IgD-negative memory B cell (primary cell): ENCODE results near the gene DPEP2. TPM values are rescaled to one million over a fixed set of nuclear protein-coding genes. Genes with fewer than 3 reads are reported as not detected.
"Not testable (repeated sequence)": the region's sequence is repeated elsewhere in the genome, so short reads cannot be mapped to it uniquely, and the experiment has no call there.

Experiments
- H3K27ac Mint-ChIP-seq, 3 donors: one replicate each; pipeline ENCODE4 v1.8.0; 2020 to 2022; ENCODE audit warnings: mild to moderate bottlenecking in 3 of 3, mixed read lengths in 3 of 3, moderate library complexity in 1 of 3
- H3K27me3 Mint-ChIP-seq: one replicate; pipeline ENCODE4 v1.8.0; 2021; ENCODE audit warnings: mixed read lengths
- H3K36me3 Mint-ChIP-seq: one replicate; pipeline ENCODE4 v1.8.0; 2020; ENCODE audit warnings: mild to moderate bottlenecking, mixed read lengths
- H3K4me1 Mint-ChIP-seq, 3 donors: one replicate each; pipeline ENCODE4 v1.8.0; 2020 to 2022; ENCODE audit warnings: mixed read lengths in 3 of 3, mild to moderate bottlenecking in 1 of 3
- H3K4me3 Mint-ChIP-seq, 4 donors: one replicate each; pipeline ENCODE4 v1.8.0; 2020 to 2022; ENCODE audit warnings: mild to moderate bottlenecking in 4 of 4, mixed read lengths in 4 of 4, moderate library complexity in 3 of 4
- H3K9me3 Mint-ChIP-seq, 3 donors: one replicate each; pipeline ENCODE4 v1.8.0; 2020 to 2021; ENCODE audit warnings: mixed read lengths in 3 of 3, mild to moderate bottlenecking in 1 of 3
- polyA plus RNA-seq: library from polyadenylated mRNA; unstranded; fragments of 300-500 nt; fragmentation: Illumina TruSeq; gene quantifications from one replicate; pipeline ENCODE4 v1.2.3, GENCODE V29; 2021

The DPEP2 gene
- polyA plus RNA-seq, 1 donor from 2014 or later, result 45.3 TPM

GRCh38 chr16:67943619-67944504, 55.4 kb downstream of the DPEP2 start, which contains the start of gene LCAT:
Gene LCAT, minus strand, starts transcription at chr16:67944120. Its CDS starts 19 bp downstream, at chr16:67944101.
- Mint-ChIP-seq H3K27me3 (no peaks in the 10 kb centered on the region), H3K27ac (no peak within 1 kb of the TSS), H3K4me3 (no peak within 1 kb of the TSS), H3K9me3 (no peaks in the 10 kb centered on the region), H3K4me1 (peaks cover 6 to 13% (median 12%) of the 10 kb centered on the region in 3 donors), H3K36me3 (peaks cover 2% of the 10 kb centered on the region)

- no peaks in the 10 kb centered on the region for H3K27me3 Mint-ChIP-seq
- H3K4me1 Mint-ChIP-seq, result peaks cover 6 to 13% (median 12%) of the 10 kb centered on the region in 3 donors
- H3K36me3 Mint-ChIP-seq, result peaks cover 2% of the 10 kb centered on the region
- H3K9me3 Mint-ChIP-seq, result no peaks in the 10 kb centered on the region
- H3K27ac Mint-ChIP-seq, result no peak overlapping the region
- no peak overlapping the region for H3K4me3 Mint-ChIP-seq
Observed at GRCh38 chr16:67943256-67943618, 56.0 kb downstream of the DPEP2 start.

- H3K36me3 Mint-ChIP-seq, result peaks cover 2% of the 10 kb centered on the region
- H3K4me3 Mint-ChIP-seq, result no peak overlapping the region
- H3K9me3 Mint-ChIP-seq, result no peaks in the 10 kb centered on the region
- peaks cover 6 to 13% (median 12%) of the 10 kb centered on the region in 3 donors for H3K4me1 Mint-ChIP-seq
- H3K27me3 Mint-ChIP-seq, result no peaks in the 10 kb centered on the region
- H3K27ac Mint-ChIP-seq, result no peak overlapping the region
Observed at GRCh38 chr16:67942510-67943255, 56.6 kb downstream of the DPEP2 start.

- H3K27me3 Mint-ChIP-seq, result no peaks in the 10 kb centered on the region
- H3K4me3 Mint-ChIP-seq, result no peak overlapping the region
- H3K9me3 Mint-ChIP-seq, result no peaks in the 10 kb centered on the region
- peaks cover 6 to 15% (median 12%) of the 10 kb centered on the region in 3 donors for H3K4me1 Mint-ChIP-seq
- H3K36me3 Mint-ChIP-seq, result peaks cover 2% of the 10 kb centered on the region
- peak overlapping the region in 1 of 3 donors; percentile 4 for H3K27ac Mint-ChIP-seq
Observed at GRCh38 chr16:67942200-67942509, 57.1 kb downstream of the DPEP2 start.

GRCh38 chr16:67941469-67942199, 57.6 kb downstream of the DPEP2 start:
- H3K27ac Mint-ChIP-seq, result peak overlapping the region in 2 of 3 donors; percentile 4 to 88
- peaks cover 6 to 19% (median 17%) of the 10 kb centered on the region in 3 donors for H3K4me1 Mint-ChIP-seq
- peak overlapping the region in 1 of 4 donors; percentile 8 for H3K4me3 Mint-ChIP-seq
- H3K27me3 Mint-ChIP-seq, result no peaks in the 10 kb centered on the region
- peaks cover 2% of the 10 kb centered on the region for H3K36me3 Mint-ChIP-seq
- H3K9me3 Mint-ChIP-seq, result no peaks in the 10 kb centered on the region

- Mint-ChIP-seq H3K4me1 (peaks cover 9 to 19% (median 17%) of the 10 kb centered on the region in 3 donors), H3K27me3 (no peaks in the 10 kb centered on the region), H3K9me3 (no peaks in the 10 kb centered on the region), H3K27ac (peak overlapping the region in 2 of 3 donors; percentile 40 to 87), H3K4me3 (peak overlapping the region in 1 of 4 donors; percentile 42), H3K36me3 (peaks cover 2% of the 10 kb centered on the region)
Observed at GRCh38 chr16:67940446-67941089, 58.7 kb downstream of the DPEP2 start.

- H3K4me1 Mint-ChIP-seq, result peaks cover 12 to 26% (median 22%) of the 10 kb centered on the region in 3 donors
- H3K9me3 Mint-ChIP-seq, result no peaks in the 10 kb centered on the region
- peak overlapping the region; percentile 40 to 92 (median 87) for H3K27ac Mint-ChIP-seq
- H3K4me3 Mint-ChIP-seq, result peak overlapping the region in 2 of 4 donors; percentile 42 to 53
- H3K36me3 Mint-ChIP-seq, result peaks cover 2% of the 10 kb centered on the region
- no peaks in the 10 kb centered on the region for H3K27me3 Mint-ChIP-seq
Observed at GRCh38 chr16:67939507-67940445, 59.5 kb downstream of the DPEP2 start.

- H3K4me3 Mint-ChIP-seq, result peak overlapping the region in 1 of 4 donors; percentile 100
- not testable (repeated sequence) for H3K27me3 Mint-ChIP-seq, H3K9me3 Mint-ChIP-seq, H3K27ac Mint-ChIP-seq, H3K36me3 Mint-ChIP-seq
- peaks cover 12 to 30% (median 26%) of the 10 kb centered on the region in 3 donors for H3K4me1 Mint-ChIP-seq
Observed at GRCh38 chr16:67937713-67938112, 61.6 kb downstream of the DPEP2 start.

Other genes starting within 250 kb of the DPEP2 start
- 10.9 TPM for gene RANBP10, start 192.9 kb downstream of the DPEP2 start, polyA plus RNA-seq
- not detected for gene TSNAXIP1, start 192.6 kb downstream of the DPEP2 start, polyA plus RNA-seq
- 101 TPM for gene THAP11, start 157.2 kb downstream of the DPEP2 start, polyA plus RNA-seq
- 111 TPM for gene NUTF2, start 152.6 kb downstream of the DPEP2 start, polyA plus RNA-seq
- 13.4 TPM for gene CENPT, start 151.8 kb downstream of the DPEP2 start, polyA plus RNA-seq
- gene EDC4, start 126.4 kb downstream of the DPEP2 start, polyA plus RNA-seq, result 18.6 TPM
- gene NRN1L, start 114.6 kb downstream of the DPEP2 start, polyA plus RNA-seq, result 0.95 TPM
- gene PSKH1, start 106.2 kb downstream of the DPEP2 start, polyA plus RNA-seq, result 22.4 TPM
- gene CTRL, start 67.6 kb downstream of the DPEP2 start, polyA plus RNA-seq, result 2.1 TPM
- 510 TPM for gene PSMB10, start 62.6 kb downstream of the DPEP2 start, polyA plus RNA-seq
- 0.81 TPM for gene LCAT, start 55.4 kb downstream of the DPEP2 start, polyA plus RNA-seq
- gene SLC12A4, start 30.8 kb downstream of the DPEP2 start, polyA plus RNA-seq, result 3.9 TPM
- not detected for gene DPEP3, start 19.0 kb downstream of the DPEP2 start, polyA plus RNA-seq
- not detected for gene DPEP2NB, start 16.4 kb upstream of the DPEP2 start, polyA plus RNA-seq
- gene DDX28, start 23.7 kb upstream of the DPEP2 start, polyA plus RNA-seq, result 35.8 TPM
- 68.3 TPM for gene DUS2, start 23.8 kb upstream of the DPEP2 start, polyA plus RNA-seq
- gene NFATC3, start 85.9 kb upstream of the DPEP2 start, polyA plus RNA-seq, result 47.2 TPM
- gene ESRP2, start 236.6 kb upstream of the DPEP2 start, polyA plus RNA-seq, result 0.48 TPM
- 8.2 TPM for gene PLA2G15, start 245.9 kb upstream of the DPEP2 start, polyA plus RNA-seq